Thyroid gland (tissue), 4 donors: Measurements from ENCODE around the gene PDE3A.

Source experiments
- CTCF ChIP-seq, 6 experiments: fragments of 200-600 bp in 3 of 6; fragments of 450-650 bp in 3 of 6; sonication (generic) in 3 of 6; IDR thresholded peaks; one replicate each; pipeline ENCODE4 v1.5.1; 2016 to 2019; ENCODE audit warnings: antibody characterized with exemption in 6 of 6, mild to moderate bottlenecking in 2 of 6, inconsistent platforms in 1 of 6, moderate library complexity in 1 of 6
- POLR2A ChIP-seq, 2 donors: fragments of 450-650 bp; IDR thresholded peaks; one replicate each; pipeline ENCODE4 v1.6.1; 2017; ENCODE audit warnings: antibody characterized with exemption in 2 of 2, mild to moderate bottlenecking in 2 of 2, moderate library complexity in 1 of 2

GRCh38 chr12:20510811-20511210 lies 142.5 kb downstream of the PDE3A start:
- TF ChIP-seq POLR2A (IDR thresholded peaks at IDR 0.05), result no peak
- TF ChIP-seq CTCF (IDR thresholded peaks at IDR 0.05), result no peak
